A673 (cell line): ENCODE measurements around the gene STX11. TPM values are rescaled to one million over a fixed set of nuclear protein-coding genes. Genes with fewer than 3 reads are reported as not detected.

ENCODE experiments used
- BruUV-seq: library from RNA; stranded (reverse); fragments of 400-500 nt; replicated peaks from 2 replicates; lab custom pipeline; 2021; lab: Mats Ljungman, UMichigan
- CTCF ChIA-PET: fragments of 300-600 bp; sonication (Branson Sonifier 250); formaldehyde crosslinking; loops from one replicate; lab custom pipeline; 2022; ENCODE audit warnings: antibody characterized with exemption; lab: Charles Lee
- POLR2A ChIA-PET: fragments of 300-600 bp; sonication (Branson Sonifier 250); formaldehyde crosslinking; loops from one replicate; lab custom pipeline; 2022; ENCODE audit warnings: antibody characterized with exemption; ENCODE audit not compliant: low non-redundant PET; lab: Charles Lee
- DNase-seq: peaks from one replicate; pipeline ENCODE4 v3.0.0-alpha.2; 2015; ENCODE audit warnings: low spot score
- H3K27ac ChIP-seq: fragments of 200-600 bp; sonication (generic); 2 replicates; pipeline ENCODE4 v1.5.1; 2016; ENCODE audit warnings: mixed run types, low read depth, mild to moderate bottlenecking, mixed read lengths, antibody characterized with exemption, low read length; ENCODE audit not compliant: poor library complexity, severe bottlenecking
- H3K27me3 ChIP-seq: fragments of 200-600 bp; sonication (generic); replicated peaks from 2 replicates; pipeline ENCODE4 v1.6.1; 2017; ENCODE audit warnings: mixed run types, low read depth, mild to moderate bottlenecking, mixed read lengths, antibody characterized with exemption, low read length; ENCODE audit not compliant: insufficient read depth, poor library complexity
- H3K36me3 ChIP-seq: fragments of 200-600 bp; sonication (generic); 2 replicates; pipeline ENCODE4 v1.6.1; 2016; ENCODE audit warnings: mixed run types, mild to moderate bottlenecking, mixed read lengths, antibody characterized with exemption, low read length; ENCODE audit not compliant: insufficient read depth, poor library complexity, severe bottlenecking
- H3K4me1 ChIP-seq: fragments of 200-600 bp; sonication (generic); 2 replicates; pipeline ENCODE4 v1.6.1; 2017; ENCODE audit warnings: mixed run types, mild to moderate bottlenecking, mixed read lengths, antibody characterized with exemption, low read length; ENCODE audit not compliant: insufficient read depth, poor library complexity, severe bottlenecking
- H3K4me3 ChIP-seq: fragments of 200-600 bp; sonication (generic); 2 replicates; pipeline ENCODE4 v1.5.1; 2016; ENCODE audit warnings: low read depth, mixed run types, mild to moderate bottlenecking, mixed read lengths, low read length; ENCODE audit not compliant: poor library complexity, severe bottlenecking
- H3K9me3 ChIP-seq: fragments of 200-600 bp; sonication (generic); 2 replicates; pipeline ENCODE4 v1.6.1; 2016; ENCODE audit warnings: mixed run types, low read depth, mild to moderate bottlenecking, mixed read lengths, antibody characterized with exemption, low read length; ENCODE audit not compliant: poor library complexity, severe bottlenecking
- EZH2 ChIP-seq: fragments of 200-600 bp; sonication (generic); IDR thresholded peaks from 2 replicates; pipeline ENCODE4 v1.6.1; 2017; ENCODE audit warnings: borderline replicate concordance, low read depth, mild to moderate bottlenecking, mixed read lengths, antibody characterized with exemption, low read length; ENCODE audit not compliant: poor library complexity, severe bottlenecking
- intact Hi-C: fragments of 100-400 bp; cut with micrococcal nuclease; formaldehyde crosslinking; loops from one replicate; pipeline ENCODE4 v1.10.0; 2022; ENCODE audit not compliant: unreplicated experiment
- total RNA-seq: library from RNA; stranded (reverse); gene quantifications from 2 replicates; pipeline ENCODE4 v1.2.3, GENCODE V29; 2021
- TF ChIP-seq, protein P1 (sequence below): fragments of 300-800, 200-600 bp; sonication (generic); conservative IDR thresholded peaks from 2 replicates; pipeline ENCODE4 v1.5.1; 2017; ENCODE audit warnings: low read depth, mild to moderate bottlenecking, antibody characterized with exemption, low read length, moderate library complexity, mixed read lengths

The STX11 gene
- total RNA-seq, 1 experiment from 2014 or later, result 0.30 TPM

DNA sequence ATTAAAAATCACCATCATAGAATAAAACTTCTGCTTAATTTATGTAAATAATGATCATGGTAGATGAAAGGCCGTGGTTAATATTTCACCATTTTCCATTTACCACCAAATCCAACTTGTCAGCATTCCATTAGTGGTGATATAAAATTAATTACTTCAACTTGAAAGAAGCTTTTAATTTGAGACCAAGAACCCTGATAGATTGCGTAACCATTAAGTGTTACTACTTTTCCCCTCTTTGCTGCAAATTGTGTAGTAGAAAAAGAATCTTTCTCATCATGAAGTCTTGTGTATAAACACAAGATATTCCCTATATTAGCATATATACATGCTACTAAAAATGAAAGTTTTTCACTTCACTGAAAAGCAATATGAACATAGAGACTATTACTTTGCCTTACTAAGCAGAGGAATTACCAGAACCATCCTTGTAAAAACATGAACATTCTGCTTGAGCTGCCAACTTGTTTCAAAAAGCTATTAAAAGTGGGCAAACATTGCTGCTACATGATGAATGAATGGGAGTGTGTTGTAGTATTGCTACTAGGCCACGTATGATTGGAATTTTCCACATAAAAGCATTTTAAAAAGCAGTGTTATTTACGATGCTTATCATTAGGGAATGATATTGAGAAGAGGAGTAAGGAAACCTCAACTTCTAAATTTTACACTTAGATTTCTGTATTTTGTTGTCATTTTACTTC lies 35.0 kb downstream of the STX11 start:
- H3K4me3 ChIP-seq, result no peak overlapping the region
- intact Hi-C loops, result no loop called here
- DNase-seq, result no peak
- no peak overlapping the region for H3K27ac ChIP-seq
- CTCF ChIA-PET, result no interaction called here
- BruUV-seq, result no TSS peak
- POLR2A ChIA-PET, result no interaction called here
- no peaks in the 10 kb centered on the region for H3K36me3 ChIP-seq
- H3K4me1 ChIP-seq, result no peaks in the 10 kb centered on the region
- no peaks in the 10 kb centered on the region for H3K27me3 ChIP-seq
- TF ChIP-seq EZH2, result no peak
- TF ChIP-seq, protein P1, sequence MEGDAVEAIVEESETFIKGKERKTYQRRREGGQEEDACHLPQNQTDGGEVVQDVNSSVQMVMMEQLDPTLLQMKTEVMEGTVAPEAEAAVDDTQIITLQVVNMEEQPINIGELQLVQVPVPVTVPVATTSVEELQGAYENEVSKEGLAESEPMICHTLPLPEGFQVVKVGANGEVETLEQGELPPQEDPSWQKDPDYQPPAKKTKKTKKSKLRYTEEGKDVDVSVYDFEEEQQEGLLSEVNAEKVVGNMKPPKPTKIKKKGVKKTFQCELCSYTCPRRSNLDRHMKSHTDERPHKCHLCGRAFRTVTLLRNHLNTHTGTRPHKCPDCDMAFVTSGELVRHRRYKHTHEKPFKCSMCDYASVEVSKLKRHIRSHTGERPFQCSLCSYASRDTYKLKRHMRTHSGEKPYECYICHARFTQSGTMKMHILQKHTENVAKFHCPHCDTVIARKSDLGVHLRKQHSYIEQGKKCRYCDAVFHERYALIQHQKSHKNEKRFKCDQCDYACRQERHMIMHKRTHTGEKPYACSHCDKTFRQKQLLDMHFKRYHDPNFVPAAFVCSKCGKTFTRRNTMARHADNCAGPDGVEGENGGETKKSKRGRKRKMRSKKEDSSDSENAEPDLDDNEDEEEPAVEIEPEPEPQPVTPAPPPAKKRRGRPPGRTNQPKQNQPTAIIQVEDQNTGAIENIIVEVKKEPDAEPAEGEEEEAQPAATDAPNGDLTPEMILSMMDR, result no peak
- no peaks in the 10 kb centered on the region for H3K9me3 ChIP-seq

DNA sequence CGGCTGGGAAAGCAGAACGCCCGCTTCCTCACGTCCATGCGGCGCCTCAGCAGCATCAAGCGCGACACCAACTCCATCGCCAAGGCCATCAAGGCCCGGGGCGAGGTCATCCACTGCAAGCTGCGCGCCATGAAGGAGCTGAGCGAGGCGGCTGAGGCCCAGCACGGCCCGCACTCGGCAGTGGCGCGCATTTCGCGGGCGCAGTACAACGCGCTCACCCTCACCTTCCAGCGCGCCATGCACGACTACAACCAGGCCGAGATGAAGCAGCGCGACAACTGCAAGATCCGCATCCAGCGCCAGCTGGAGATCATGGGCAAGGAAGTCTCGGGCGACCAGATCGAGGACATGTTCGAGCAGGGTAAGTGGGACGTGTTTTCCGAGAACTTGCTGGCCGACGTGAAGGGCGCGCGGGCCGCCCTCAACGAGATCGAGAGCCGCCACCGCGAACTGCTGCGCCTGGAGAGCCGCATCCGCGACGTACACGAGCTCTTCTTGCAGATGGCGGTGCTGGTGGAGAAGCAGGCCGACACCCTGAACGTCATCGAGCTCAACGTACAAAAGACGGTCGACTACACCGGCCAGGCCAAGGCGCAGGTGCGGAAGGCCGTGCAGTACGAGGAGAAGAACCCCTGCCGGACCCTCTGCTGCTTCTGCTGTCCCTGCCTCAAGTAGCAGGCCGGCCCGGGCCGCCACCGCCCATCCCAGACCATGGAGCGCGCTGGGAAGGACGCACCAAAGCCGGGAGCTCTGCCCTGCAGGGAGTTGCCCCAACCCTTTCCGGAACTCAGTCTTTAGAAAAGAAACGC lies 36.7 kb downstream of the STX11 start:
- no TSS peak for BruUV-seq
- POLR2A ChIA-PET, result no interaction called here
- no peak overlapping the region for H3K27ac ChIP-seq

DNA sequence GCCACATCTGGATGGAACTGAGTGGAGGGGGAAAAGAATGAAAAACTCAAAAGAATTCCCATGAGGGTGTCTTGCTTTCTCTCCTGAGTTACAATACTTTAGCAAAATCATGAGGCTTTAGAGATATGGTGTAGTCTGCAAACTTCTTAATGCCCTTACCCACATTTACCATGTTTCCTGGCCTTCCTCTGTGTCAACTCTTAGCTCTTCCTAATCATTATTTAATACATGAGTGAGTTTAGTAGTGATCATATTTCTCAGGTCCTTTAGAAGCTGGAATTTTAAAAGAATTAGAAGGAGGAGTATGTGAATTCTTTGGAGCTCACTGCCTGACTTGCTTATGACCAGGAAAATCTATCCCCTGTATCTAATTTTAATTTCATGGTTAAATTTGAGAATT lies 39.0 kb downstream of the STX11 start:
- intact Hi-C loops, result no loop called here
- Histone ChIP-seq H3K4me3 (no peak overlapping the region), H3K4me1 (no peaks in the 10 kb centered on the region), H3K36me3 (no peaks in the 10 kb centered on the region), H3K9me3 (no peaks in the 10 kb centered on the region), H3K27ac (no peak overlapping the region), H3K27me3 (no peaks in the 10 kb centered on the region)
- ChIA-PET CTCF (no interaction called here), POLR2A (no interaction called here)
- DNase-seq, result no peak
- BruUV-seq, result no TSS peak
- TF ChIP-seq, protein P1, result no peak
- no peak for TF ChIP-seq EZH2

More for the DNA sequence above, 36.7 kb downstream of the STX11 start:
- intact Hi-C loops, result no loop called here
- H3K4me1 ChIP-seq, result no peaks in the 10 kb centered on the region
- CTCF ChIA-PET, result no interaction called here
- no peaks in the 10 kb centered on the region for H3K36me3 ChIP-seq
- TF ChIP-seq, protein P1, result no peak
- TF ChIP-seq EZH2, result no peak
- DNase-seq, result no peak
- H3K27me3 ChIP-seq, result no peaks in the 10 kb centered on the region
- no peaks in the 10 kb centered on the region for H3K9me3 ChIP-seq
- H3K4me3 ChIP-seq, result no peak overlapping the region
